GM18499 (cell line): ENCODE results near the gene IL32.

Experiments
- ATAC-seq: cut with Tn5 transposase; IDR thresholded peaks from one replicate; pipeline ENCODE4 v1.9.1; 2021; ENCODE audit warnings: moderate number of reproducible peaks; ENCODE audit not compliant: insufficient read depth, unreplicated experiment

IL32 gene

DNA sequence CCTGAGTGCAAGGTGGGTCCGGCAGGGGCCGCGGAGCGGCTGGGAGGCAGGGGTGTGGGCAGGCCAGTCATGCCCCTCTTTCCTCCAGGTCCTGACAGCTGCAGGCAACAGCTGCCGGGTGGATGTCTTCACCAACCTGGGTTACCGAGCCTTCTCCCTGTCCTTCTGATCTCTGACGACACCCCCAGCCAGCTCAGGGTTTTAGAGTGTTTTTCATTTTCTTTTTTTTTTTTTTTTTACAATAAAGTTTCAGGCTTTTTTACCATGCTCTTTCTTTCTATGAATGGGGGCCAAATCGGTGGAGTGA lies 38.0 kb upstream of the IL32 start:
- no peak for ATAC-seq

DNA sequence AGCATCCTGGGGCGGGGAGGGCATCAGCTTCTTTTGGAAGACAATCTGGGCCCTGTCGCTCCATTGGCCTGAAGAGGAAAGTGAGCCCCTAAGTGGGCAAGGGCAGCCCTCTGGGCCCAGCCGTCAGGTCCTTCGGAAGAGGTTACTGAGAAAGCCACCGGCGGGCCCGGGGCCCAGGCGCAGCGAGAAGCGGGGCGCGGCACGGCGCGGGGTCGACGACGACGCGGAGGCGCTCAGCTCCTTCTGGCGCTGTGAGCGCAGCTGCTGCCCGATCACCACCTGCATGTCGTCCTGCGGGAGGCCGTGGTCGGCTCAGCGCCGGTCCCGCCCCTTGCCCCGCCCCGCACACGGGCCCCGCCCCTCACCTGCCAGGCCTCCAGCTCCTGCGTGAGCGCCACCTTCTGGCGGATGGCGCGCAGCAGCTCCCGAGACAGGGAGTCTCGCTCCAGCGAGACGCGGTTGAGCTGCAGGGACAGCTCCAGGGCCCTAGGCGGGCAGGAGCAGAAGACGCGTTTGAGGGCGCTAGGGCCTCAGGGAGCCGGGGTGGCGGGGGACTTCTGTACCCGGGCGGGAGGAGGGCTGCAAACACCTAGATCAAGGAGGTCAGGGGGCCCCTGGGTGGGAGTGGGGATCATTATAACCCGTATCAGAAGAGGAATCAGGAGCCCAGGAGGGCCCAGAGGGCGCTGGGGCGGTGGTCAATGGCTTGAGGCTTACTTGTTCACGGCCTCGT lies 37.3 kb upstream of the IL32 start:
- ATAC-seq: no peak

DNA sequence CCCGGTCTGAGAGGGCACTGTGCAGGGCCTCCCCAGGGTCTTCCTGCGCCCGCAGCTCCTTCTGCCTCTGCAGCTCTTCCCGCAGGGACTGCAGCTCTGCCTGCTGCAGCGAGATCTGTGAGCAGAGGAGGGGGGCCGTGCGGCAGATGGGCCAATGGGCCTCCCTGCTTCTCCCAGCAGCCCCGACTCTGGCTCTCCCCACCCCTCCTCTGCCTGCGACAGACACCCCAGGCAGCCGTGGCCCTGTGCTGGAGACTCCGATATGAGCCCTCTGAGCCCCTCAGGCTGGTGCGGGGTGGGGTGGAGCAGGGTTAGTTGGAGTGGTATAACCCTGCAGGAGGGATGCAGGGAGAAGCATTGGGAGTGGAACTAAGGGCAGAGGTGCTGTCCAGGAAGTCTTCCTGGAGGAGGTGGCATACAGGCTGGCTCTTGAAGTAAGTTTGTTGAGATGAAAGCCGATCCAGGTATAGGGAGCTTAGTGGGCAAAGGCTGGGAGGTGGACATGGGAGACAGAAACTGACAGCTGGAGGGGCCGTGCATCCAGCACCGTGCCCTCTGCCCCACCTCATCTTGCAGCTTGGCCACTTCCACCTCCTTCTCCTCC lies 36.6 kb upstream of the IL32 start:
- no peak for ATAC-seq

- no peak for ATAC-seq
Observed at GRCh38 chr16:3029491-3030221, 35.8 kb upstream of the IL32 start.

GRCh38 chr16:3030222-3031212 lies 34.9 kb upstream of the IL32 start:
- no peak for ATAC-seq

- no peak for ATAC-seq
Observed at GRCh38 chr16:3032624-3033023, 32.8 kb upstream of the IL32 start.

- ATAC-seq: no peak
Observed at GRCh38 chr16:3035289-3035971, 30.0 kb upstream of the IL32 start.

GRCh38 chr16:3035972-3036725 lies 29.3 kb upstream of the IL32 start:
- no peak for ATAC-seq

DNA sequence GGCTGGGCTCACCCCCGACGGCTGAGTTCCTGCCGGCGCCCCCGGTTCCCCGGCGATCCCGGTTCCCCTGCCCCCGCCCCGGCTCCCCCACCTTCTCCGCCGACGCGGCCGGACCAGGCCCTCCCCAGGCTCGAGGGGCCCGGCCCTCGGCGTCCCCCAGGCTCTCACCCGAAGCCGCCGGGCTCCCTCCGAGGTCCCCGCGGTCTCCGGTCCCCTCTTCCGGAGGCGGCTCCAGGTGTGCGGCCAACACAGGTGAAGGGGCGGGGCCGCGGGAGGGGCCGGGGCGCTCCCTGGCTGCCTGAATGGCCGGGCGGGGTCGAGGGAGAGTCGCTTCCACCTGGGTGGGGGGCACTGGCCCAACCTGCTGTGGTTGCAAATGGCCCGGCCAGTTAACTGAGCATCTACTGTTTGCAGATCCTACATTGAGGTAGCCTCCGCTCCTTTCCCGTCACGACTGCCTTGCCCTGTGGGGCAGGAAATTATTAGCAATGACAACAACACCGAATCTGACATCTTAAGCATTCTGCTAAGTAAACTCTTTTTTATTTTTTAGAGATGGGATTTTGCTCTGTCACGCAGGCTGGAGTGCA lies 28.6 kb upstream of the IL32 start, which contains the start of gene BICDL2:
Gene BICDL2, minus strand, starts transcription at position 219 of the 590 bp plus-strand sequence. CDS start 1,448 bp downstream, outside the sequence.
- no peak for ATAC-seq

DNA sequence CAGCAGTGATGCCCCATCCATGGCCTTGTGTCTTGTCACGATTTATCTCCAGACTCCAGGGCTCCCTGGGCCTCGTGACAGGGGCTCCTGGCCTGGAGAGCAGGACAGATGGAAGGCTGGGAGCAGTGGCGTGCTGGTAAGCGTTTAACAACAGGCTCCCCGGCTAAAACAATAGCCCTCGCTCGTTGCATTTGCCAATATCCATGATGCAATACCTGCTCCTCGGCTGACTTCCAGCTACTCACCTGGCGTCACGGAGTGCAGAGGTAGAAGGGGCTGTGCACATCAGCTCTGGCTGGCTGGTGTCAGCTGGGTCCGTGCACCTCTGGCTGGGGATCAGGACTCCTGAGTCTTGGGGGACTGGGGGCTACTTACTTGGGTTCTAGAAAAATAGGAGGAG lies 27.2 kb upstream of the IL32 start:
- ATAC-seq: no peak

DNA sequence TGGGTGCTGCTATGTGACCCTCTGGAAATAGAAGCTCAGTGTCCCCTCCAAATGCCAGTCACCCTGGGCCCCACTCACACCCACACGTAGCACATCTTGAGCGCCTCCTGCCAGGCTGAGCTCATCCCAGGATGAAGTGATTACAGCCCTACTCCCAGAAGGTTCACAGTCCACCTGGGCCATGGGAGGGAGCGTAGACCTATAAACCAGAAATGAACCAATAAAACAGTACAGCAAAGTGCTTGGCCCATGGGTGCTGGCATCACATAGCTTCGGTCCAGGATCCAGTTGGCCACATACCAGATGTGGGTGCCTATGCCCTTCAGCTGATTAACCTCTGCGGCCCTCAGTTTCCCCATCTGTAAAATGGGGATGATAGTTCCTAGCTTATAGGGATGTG lies 26.5 kb upstream of the IL32 start:
- ATAC-seq: no peak

GRCh38 chr16:3042376-3042775 lies 23.1 kb upstream of the IL32 start:
- no peak for ATAC-seq

DNA sequence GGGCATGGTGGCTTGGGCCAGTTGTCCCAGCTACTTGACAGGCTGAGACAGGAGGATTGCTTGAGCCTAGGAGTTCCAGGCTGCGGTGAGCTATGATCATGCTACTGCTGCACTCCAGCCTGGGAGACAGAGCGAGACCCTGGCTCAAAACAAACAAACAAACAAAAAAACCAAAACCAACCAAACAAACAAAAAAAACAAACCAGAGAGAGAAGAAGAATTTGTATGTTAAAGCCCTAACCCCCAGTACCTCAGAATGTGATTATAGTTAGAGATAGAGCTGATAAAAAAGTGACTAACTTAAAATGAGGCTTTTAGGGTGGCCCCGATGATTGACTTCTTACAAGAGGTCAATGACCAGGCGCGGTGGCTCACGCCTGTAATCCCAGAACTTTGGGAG lies 20.7 kb upstream of the IL32 start:
- no peak for ATAC-seq

GRCh38 chr16:3045758-3046640 lies 19.4 kb upstream of the IL32 start, which contains the start of gene MMP25:
MMP25 (plus strand) TSS chr16:3046561; CDS start chr16:3046918, 357 bp downstream.
- no peak for ATAC-seq

DNA sequence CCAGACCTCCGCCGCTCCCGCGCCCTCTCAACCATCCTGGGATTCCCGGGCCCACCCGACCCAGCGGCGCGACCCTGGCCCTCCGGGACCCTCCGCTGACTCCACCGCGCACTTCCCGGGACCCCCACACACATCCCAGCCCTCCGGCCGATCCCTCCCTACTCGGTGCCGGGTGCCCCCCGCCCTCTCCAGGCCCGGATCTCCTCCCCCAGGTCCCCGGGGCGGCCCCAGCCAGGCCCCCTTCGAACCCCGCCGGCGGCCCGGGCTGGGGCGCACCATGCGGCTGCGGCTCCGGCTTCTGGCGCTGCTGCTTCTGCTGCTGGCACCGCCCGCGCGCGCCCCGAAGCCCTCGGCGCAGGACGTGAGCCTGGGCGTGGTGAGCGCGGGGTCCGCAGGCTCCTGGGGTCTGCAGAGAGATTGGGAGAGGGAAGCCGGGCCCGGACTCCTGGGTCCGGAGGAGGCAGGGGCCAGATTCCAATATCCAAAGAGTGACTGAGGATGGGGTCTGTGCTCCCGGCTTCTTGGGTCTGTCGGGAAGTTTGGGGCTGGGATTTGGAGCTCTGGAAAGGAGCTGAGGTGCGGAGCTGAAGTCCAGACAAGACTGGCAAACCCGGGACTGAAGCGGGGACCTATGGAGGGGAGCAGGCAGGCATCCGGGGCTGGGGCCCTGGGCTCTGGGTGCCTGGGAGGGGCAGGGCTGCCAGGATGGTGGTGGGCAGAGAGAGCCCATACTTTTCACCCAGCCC lies 18.6 kb upstream of the IL32 start:
- no peak for ATAC-seq

- no peak for ATAC-seq
Observed at GRCh38 chr16:3047387-3047720, 18.1 kb upstream of the IL32 start.

GRCh38 chr16:3049921-3050481 lies 15.4 kb upstream of the IL32 start:
- ATAC-seq: no peak
